Ecto neural progenitor cell (in vitro differentiated cells): Measurements from ENCODE around the gene ANAPC2.

Source experiments
- DNase-seq: peaks from one replicate; pipeline ENCODE4 v3.0.0-alpha.2; 2018; ENCODE audit warnings: low spot score

Gene ANAPC2

GRCh38 chr9:137127301-137128157 lies 60.8 kb downstream of the ANAPC2 start:
- DNase-seq, result no peak

DNA sequence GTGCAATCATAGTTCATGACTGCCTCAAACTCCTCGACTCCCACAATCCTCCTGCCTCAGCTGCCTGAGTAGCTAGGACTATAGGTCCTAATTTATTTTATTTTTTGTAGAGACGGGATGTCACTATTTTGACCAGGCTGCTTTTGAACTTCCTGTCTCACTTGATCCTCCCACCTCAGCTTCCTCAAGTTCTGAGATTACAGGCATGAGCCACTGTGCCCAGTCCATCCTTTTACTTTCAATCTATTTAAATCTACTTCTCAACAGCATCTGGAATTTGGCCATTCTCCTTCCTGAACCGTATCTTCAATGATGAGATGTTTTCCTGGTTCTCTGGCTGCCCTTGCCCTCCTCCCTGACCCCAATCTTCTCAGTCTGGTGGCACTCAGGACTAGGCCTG lies 61.6 kb downstream of the ANAPC2 start:
- DNase-seq, result no peak
